NCI-H524 (cell line): ENCODE results near the gene ADSL.
A peak's percentile ranks its signal among the peaks of the same experiment; 100 is the strongest.

ENCODE experiments used
- DNase-seq, 2 experiments: peaks; one replicate each; lab custom pipeline; 2025; lab: John Stamatoyannopoulos, UW

The ADSL gene

DNA sequence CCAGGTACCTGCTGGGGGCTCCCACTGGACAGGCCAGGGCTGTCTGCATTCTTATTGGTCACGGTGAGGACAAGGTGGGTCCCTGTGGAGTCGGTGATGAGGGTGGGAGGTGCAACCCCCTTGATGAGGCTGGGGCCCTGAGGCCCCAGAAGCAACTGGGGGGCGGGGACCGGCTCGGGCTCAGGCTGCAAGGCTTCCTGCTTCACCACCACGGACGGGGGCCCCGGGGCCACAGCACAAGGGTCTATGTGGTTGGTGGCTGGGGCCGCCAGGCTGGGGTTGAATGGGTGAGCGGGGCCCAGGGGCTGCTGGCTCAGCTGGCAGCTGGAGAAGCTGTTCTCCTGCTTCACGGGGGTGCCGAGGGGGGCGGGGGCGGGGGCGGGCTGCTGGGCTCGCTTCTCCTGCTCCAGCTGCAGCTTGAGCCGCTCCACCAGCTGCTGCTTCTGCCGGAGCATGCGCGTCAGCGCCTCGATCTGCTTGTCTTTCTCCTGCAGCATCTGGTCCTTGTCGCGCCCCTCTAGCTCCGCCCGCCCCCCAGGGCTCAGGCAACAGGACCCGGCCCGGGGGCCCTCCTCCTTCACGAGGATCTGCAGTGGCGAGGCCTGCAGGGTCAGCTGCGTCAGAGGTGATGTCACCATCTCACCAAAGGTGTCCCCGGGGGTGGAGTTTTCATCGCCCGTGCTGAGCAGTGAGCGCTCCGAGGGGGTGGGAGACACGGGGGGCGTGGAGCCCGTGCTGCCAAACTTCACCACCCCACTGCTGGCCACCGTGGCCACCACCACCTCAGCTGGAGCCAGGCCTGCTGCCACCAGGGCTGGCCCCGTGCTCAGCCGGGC lies 72.3 kb downstream of the ADSL start:
- DNase-seq = peak; percentile 94 to 99

DNA sequence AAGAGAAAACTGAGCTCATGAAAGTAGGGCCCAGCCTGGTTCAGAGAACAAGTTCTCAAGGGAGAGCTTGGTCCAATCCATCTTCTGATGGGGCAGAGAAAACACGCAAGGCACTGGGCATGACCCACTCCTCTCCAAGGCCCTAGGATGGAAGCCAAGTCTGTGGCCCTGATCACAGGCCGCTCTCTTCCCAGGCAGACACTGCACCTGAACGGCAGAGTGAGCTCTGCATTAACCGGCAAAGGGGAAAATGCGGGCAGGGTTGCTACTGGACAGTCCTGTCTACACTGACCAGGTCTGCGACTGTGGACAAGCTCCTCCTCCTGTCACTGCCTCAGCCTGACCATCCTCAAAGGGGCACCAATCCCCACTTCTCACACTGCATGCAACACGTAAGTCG lies 73.4 kb downstream of the ADSL start:
- no peak for DNase-seq

DNA sequence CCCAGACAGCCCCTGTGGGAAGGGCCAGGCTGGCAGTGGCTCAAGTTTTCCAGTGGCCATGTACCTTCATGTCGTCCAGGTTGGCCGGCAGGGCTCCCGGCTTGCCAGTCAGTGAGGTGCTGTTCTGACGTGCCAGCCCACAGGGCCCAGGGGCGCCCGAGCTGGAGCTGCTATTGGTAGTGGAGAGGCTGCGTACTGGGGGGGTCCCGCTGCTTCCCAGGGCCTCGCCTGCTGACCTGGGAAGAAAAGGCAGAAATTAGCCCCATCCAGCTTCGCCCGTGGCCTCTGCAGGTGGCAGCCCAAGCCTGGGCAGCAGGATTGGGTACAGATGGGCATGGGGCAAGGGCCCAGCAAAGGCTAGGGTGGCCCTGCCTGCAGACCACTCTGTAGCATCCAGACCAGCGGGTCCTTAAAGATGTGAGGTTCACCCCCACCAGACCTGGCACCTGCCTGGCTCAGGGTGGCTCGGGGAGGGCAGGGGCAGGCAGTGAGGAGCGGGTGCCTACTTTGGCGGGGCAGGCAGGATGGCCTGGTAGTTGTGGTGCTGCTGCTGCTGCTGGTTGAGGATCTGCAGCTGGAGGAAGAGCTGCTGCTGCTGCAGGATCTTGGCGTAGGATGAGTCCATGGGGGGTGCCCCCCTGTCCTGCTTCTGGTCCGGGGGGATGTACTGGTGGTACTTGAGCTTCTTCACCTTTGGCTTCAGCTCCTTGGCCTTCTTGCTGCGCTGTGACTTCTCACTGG lies 74.2 kb downstream of the ADSL start:
- DNase-seq = no peak

DNA sequence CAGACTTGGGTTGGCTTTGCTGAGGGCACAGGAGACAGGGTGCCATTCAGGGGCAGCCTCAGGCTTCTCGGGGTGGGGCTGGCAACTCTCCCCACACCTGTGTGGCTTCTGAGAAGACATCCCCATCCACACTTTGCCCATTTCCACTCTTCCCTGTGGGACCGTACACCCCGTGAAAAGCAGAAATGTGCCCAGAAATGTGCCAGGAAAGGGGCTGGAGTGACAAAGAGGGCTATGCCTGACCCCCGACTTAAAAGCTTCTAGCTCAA lies 74.7 kb downstream of the ADSL start:
- no peak for DNase-seq

DNA sequence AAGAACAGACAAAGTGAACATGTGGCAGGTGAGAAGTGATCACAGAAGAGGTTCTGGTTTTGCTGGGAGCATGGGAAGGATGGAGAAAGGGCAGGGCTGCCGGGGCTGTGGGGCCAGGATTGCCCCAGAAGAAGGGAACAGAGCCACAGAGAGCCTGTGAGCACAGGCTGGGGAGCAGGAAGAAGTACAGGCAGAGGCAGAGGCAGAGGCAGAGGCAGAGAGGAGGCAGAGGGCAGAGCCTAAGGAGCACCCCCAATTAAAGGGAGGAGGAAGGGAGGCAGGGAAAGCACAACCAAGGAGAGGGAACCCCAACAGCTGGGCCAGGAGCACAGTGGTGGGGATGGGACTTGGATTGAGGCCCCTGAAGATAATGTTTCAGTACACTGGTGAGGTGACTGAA lies 75.6 kb downstream of the ADSL start:
- no peak for DNase-seq

DNA sequence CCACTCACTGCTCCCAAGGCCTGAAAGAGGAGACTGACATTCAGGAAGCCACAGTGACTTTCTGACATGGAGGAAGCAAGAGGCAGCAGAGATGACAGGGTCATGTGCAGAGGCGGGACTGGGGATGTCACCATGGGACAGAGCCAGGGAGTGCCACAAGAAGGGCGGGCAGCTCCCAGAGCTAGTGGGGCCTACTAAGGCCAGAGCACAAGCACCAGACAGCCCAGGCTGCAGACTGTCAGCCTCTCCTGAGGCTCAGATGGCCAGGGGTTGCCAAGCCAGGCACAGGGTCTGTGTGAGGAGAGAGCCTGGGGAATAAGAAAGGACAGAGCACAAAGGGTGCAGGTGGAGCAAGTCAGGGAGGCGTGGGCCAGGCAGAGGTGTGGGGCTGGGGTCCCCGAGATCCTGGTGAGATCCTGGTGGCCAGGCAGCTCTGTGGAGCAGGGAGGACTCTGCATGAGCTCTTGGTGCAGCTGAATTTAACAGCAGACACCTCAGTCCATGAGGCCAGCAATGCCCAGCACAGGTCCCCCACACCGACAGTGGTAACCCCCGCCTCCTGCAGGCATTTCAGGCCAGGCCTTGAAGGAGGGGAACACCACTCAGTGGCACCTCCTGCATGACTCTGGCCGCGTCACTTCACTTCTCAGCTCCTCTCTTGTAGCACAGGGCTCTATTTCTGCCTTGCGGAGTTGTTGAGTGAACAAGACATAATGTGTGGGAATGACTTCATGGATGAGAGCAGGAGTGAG lies 76.4 kb downstream of the ADSL start:
- DNase-seq = no peak

DNA sequence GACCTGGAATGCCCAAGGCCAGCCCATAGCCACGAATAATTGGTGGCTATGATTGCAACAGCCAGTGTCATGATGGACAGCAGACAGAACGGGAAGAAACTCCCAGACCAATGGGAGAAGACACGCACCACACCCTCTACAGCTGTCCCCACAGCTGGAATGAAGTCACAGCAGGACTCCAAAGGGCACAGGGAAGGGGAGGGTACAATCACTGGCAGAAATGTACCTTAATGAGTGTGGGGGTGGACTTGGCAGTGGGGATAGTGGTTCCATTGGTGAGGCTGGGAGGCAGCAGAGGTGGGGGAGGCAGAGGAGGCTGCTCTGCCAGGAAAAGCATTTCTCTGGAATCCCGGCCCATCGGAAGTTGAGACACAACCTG lies 77.0 kb downstream of the ADSL start:
- no peak for DNase-seq

DNA sequence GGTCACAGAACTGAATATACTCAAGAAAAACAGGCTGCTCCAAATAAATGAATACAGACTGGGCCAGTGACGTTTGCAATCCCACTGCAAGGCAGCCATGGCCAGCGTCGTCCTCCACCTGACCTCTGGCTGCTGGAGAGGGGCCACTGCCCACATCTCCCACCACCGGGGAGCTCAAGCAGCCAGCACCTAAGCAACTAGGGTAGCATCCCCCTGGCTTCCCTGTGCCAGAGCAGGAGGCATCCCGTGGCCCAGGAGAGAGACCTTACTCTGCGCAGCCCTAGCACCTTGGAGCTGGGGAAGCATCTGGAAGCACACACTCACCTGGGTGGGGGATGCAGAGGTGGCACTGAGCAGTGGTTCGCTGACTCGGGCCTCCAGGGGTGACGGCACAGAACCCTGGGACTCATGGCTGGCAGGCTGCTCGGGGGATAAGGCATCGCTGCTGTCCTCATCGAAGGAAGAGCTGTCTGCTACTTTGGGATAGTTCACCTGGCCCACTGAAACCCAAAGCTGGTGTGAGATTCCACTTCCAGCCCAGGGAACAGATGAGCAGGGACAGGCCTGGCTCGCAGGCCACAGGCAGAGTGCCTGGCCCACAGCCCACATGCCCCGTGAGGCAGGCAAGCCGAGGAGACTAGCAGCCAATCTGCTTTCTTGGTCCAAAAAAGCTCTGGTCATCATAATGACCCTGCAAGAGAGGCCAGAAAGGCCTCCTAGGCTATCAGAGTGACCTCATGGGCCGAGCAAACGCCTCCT lies 77.8 kb downstream of the ADSL start:
- DNase-seq = no peak

DNA sequence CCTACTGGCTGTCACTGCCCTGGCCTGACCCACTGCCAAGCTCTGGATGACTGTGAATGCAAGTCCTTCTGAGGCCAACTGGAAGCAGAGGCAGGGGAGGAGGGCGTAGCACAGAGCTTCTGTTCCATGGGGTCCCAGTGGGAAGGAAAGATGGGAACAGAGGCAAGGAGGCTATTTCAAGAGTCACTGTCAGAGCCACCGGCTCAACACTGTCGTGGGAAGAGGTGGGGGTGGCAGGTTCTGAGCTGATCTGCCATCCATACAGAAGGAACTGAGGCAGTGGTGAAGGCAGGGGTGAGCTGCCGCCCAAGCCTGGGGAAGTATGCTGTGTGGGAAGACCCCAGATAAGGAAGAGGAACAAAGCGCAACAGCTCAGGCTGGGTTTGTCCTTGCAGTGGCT lies 78.8 kb downstream of the ADSL start:
- no peak for DNase-seq

DNA sequence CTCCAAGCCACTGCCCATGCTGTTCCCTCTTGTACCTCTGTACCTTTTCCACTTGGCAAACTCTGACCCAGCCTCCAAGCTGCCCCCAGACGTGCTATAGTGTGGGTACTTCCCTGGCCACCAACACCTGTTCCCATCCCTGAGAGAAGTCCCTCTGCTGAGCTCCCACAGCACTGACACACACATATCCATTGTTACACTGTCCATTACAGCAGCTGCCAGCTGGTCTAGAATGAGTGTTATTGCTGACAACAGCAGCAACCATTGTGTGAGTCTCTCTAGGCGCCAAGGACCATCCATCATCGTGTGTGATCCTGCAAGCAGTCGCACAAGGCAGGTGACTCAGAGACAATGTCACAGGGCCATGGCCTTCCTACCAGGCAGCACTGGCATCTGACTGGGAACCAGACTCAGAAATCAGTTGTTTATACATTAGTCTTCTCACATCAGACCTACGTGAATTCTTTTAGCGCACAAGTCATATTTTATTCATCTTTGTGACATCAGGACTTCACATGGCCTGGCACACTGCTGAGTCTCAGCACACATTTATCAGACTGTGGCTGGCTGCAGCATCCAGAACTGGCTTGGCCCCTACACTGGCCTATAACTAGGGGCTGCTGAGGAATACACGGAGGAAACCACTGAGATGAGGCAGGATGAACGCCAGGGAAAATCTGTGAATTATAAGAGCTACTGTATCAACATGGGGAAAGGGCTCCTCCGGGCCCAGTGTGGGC lies 80.5 kb downstream of the ADSL start:
- no peak for DNase-seq

DNA sequence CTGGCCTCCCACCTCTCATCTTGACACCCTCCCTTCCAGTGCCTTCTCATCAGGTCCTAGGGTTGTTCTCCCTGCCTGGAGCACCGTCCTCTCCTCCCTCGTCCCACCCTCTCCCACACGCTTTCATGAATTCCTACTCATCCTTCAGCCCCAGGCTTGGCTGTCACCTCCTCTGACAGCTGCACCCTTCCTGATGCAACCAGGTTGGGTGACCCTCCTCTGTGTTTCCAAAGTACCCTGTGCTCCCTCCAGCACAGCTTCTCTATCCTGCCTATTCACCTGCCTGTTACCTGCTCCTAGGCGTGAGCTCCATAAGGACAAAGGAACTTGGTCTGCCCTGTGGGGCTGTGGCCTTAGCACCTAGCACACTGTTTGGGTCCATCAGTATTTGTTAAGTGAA lies 82.5 kb downstream of the ADSL start:
- no peak for DNase-seq

DNA sequence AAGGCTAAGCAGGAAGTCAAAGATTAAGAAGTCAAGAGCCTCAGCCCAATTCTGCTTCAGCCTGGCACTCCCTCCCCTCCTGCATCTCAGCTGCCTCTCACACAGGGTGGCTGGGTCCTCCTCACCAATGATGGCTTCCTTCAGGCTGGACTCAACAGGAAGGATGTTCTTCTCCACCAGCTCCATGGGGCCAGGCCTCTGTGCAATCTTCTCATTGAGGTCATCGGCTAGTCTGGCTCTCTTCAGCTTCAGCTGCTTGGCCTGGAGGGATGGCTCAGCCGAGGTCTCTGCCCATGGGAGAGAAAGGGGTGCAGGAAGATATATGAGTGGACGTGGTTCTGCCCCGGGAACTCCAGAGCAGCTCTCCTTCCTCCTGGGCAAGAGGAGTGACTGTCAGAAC lies 83.2 kb downstream of the ADSL start:
- no peak for DNase-seq

DNA sequence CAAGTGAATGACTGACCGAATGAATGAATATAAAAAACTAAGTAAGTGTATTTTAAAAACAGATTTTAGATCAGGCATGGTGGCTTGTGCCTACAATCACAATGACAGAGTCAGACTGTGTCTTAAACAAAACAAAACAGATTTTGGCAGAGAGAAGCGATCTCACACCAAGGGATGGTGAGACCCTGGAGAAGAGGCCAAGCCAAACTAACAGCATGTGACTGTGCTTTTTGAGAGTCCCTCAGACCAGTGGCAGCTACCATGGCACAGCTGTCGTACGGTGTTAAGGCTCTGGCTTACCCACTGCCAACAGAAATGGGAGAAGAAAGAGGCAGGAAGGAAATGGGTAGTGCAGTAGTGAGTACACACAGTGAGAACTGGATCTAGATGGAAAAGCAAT lies 84.7 kb downstream of the ADSL start:
- no peak for DNase-seq

DNA sequence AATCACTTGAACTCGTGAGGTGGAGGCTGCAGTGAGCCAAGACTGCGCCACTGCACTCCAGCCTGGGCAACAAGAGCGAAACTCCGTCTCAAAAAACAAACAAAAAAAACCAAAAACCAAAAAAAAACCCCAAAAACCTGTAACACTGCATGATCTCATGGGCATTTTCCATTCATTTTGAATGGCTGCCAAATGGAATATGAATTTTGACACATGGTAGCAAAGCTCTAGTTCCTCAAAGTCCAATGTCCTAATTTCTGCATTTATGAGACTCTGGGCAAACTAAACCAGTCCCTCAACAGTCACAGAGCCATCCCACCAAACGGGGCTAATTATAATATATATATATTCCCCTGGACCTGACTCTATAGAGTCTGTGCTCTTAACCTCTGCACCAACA lies 85.9 kb downstream of the ADSL start:
- DNase-seq = no peak

DNA sequence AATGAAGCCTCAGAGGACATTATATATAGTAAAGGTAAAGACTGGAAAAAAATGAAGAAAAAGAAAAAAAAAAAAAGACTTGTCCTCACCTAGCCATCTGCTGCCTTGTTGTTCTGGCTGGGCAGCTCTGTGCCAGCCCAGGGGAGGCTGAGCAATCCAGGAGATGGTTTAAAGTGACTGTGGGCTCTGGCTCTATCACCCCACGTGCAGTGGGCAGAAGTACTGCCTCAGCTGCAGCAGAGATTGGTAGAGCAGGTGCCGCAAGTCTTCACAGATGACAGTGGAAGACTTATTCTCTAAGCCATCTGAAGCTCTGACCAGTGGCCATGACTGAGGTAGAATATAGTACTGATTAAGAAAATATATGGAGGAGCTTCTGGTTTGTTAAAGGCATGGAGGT lies 86.3 kb downstream of the ADSL start:
- no peak for DNase-seq

DNA sequence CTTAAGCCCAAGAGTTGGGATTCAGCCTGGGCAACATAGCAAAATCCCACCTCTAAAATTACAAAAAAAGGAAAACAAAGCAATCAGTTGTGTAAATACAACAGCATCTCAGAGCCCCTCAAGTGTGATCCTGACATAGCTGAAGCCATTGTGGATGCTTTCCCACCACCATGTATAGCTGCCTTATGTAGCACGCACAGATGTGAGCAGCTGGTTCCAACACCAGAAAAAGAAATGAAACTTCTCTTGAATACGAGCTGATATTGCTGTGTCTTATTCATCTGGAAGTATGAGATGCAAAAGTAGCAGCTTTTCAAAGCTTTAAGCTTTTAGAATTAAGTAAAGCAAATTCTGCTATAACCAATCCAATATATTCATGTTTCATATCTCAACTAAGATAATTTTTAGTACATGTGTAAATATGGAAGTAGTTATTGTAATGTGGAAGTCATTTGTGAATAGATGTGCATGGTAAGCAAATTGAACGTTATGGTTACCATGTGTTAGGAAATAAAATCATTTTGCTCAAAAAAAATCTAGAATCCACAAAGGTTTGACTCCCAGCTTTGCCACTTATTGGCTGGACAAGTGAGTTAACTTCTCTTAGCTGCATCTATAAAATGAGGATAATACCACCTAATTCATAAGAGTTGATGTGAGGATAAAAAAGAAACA lies 87.3 kb downstream of the ADSL start:
- no peak for DNase-seq

DNA sequence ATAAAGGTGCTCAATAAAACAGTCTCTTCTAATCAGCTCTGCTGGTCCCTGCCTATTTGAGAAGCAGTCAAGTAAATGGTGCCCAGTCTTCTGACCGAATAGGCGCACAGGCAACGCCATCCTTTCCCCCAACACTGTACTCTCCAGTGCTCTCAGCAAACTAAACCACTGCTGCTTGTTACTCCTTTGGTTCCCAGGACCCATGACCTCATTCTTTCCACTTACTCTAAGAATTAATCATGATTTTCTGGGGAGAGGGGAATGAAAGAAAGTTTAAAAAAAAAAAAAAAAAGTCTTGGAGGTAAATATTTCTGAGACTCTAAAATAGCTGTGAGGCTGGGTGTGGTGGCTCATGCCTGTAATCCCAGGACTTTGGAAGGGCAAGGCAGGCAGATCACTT lies 87.8 kb downstream of the ADSL start:
- DNase-seq = no peak

DNA sequence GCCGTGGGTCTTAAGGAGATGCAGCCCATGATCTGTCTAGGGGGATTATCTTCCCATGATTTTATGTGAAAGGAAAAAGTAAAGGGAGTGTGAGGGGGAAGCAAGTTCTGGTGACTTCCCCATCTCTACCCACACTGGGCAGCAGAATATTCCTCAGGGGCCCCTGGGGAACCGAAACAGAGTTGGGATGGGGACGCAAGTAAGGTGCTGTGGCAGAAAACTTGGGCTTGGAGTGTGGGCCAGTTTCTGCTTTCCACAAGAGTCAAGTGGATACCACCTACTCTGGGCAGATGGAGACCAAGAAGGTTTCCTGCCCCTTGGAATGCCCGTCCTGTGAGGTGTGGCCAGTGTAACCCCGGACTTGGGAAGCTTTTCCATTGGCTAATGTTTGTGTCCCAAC lies 88.4 kb downstream of the ADSL start:
- no peak for DNase-seq

DNA sequence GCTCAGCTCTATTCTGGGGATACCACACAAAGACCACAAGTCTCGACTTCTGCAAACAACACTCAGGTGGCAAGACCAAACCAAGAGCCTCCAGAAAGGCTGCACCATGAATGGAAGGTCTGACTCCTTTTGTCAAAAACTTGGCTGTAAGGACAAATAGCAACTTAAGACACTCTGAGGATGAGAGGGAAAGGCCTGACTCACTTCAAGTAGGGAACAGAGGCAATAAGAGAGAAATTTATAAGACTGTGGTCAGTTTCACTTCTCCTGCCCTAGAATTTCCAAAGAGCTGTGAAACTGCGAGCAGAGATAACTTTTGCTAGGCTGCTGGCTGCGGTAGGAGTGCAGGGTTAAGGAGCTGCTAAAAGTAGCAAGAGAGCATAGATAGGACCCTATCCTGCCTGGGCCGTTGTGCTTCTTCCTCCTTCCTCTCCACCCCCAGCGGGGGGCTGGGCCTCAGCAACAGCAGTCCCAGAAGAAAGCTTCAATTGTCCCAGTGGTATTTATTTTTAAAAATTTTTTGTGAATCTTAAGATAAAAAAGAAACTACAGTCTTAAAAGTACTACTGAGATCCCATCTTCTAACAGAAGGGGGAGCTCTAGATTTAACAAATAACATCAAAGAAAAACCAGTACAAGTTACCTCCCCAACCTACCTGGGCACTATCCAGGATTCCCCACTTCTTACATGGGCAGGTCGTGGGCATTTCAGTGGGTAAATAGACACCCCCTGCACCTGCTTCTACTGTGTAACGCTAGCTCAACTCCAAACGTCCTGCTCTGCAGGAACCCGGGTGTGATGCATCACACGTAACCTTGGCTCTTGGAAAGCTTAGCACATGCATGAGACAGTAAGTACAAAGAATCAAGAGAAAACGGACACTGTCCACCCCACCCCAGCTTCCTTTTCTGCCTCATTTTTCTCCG lies 90.5 kb downstream of the ADSL start:
- peak in 1 of 2 experiments; percentile 45 for DNase-seq
